Measurements from ENCODE around the gene GIT1.

The GIT1 gene

DNA sequence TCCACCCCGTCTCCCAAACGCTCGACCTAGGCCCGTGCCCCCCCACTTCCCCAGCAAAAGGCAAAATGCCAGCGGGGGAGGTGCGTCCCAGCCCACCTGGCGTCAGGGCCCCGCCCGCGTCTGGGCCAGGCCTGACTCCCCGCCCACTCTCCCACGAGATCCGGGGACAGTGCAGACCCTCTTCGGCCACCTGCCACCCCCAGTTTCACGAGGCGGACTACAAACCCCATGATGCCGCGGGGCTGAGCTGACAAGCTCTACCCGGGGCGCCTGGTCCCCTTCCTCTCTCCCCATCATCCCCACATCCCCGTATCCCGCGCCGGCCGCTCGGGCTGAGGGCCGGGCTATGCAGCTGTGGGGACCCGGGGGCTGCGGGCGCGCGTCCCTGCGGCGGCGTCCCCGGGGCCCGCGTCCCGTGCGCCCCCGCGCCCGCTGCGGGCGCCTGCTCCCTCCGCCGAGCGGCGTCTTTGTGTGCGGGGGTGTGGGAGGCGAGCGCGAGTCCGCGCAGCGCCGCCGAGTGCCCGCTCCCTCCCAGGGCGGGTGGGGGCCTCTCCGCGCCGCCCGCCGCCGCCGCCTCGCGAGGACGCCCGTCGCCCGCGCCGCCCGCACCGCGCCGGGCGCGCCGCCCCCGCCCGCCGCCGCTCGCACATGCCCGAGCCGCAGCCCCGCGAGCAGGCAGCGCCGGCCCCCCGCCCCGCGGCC lies 3.6 kb upstream of the GIT1 start, which contains the start of gene ANKRD13B:
Gene ANKRD13B (plus strand): TSS at position 283 of the 702 bp plus-strand sequence. CDS start 490 bp downstream, outside the sequence.
- peak; percentile 87 for DNase-seq

DNA sequence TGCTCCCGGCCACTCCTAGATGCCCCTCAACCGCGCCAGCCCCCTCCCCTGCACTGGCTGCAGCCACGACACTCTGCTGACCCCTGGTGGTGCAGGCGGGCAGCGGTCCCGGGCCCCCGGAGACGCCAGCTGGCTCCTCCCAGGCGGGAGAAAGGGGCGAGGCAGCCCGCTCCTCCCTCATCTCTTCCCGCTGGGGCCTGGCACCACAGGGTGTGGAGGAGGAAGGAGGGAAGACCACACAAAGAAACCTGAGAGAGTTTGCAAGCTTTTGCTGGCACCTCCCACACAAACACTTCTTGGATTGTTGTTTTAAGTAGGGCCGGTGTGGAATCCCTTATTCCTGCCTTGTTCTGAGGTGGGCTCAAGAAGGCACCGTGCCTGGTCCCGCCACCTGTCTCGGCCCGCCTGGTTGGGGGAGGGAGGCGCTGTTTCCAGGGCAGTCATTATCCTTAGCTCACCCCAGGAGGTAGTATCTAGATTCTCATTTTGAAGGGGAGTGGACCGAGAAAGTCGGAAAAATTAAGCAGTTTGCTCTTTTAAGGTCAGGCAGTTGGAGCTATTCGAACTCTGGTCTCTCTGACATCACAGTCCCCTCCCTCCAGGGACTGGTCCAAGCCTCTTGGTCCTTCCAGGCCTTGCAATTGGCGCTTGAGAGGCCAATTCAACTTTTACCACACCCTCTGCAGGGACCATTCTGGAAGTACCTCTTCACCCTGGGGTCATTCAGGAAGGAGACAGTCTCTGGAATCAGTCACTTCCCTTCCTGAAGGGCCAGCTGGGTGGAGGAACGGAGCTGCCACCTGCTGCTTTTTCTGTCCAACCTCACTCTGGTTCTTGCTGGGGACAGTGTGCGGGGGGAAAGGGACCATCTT lies 2.5 kb upstream of the GIT1 start:
- peak; percentile 93 for DNase-seq

DNA sequence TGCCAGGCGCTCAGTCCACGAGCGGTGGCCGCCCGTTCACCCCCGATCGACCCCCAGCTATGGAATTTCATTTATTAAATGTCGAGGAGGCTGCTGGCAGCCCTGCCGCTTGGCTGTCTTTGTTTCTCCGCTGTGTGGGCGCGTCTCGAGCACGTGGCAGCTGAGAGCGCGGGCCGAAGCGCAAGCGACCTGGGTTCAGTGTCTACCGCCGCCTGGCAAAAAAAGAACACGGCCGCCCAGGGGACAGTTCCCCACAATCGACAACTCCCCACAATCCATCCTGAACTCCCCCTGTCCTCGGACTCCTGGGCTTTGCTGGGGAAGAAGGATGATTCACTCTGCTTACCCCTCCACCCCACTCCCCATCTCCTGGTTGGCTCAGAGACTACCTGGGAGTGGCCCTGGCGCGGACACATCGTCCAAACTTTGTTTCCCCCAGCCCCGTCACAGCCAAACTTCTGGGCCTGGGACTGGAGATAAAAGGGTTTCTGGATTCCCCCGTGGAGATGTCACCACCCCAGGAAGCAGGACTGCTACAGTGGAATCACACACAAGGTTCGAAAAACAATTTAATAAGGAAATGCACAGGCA lies 1.8 kb upstream of the GIT1 start:
- peak; percentile 82 for DNase-seq

DNA sequence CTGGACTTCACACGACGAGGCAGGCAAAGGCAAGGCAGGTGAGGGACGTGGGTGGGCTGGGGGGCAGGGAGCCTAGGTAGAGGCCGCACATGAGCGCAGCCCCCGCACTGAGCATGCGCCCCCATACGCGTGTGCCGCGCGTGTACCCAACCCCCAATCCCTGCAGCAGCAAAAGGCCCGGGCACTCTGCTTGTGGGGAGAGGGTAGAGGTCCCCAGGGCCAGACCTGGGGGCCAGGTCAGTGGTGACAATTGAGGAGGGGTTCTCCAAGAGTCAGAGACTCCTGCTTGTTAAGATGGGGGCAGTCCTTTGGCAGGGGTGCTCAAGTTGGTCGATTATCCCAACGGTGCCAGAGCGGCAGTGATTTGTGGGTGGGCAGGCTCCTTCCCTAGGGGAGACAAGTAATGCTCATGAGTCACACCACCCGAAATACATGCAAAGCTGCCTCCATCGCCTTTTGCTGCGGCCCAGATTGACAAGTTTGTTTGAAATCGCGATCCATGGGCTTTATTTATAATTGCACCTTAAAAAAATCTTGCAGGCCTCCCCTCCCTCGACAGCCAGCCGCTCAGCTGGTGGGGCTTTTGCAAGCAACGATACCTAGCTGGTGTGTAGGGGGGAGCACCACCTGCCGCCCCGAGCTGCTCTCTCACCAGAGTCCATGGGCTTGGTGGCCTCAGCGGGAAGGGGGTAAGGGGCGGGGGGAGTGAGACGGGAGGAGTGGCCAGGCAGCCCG lies 1.1 kb upstream of the GIT1 start:
- peak; percentile 93 for DNase-seq

DNA sequence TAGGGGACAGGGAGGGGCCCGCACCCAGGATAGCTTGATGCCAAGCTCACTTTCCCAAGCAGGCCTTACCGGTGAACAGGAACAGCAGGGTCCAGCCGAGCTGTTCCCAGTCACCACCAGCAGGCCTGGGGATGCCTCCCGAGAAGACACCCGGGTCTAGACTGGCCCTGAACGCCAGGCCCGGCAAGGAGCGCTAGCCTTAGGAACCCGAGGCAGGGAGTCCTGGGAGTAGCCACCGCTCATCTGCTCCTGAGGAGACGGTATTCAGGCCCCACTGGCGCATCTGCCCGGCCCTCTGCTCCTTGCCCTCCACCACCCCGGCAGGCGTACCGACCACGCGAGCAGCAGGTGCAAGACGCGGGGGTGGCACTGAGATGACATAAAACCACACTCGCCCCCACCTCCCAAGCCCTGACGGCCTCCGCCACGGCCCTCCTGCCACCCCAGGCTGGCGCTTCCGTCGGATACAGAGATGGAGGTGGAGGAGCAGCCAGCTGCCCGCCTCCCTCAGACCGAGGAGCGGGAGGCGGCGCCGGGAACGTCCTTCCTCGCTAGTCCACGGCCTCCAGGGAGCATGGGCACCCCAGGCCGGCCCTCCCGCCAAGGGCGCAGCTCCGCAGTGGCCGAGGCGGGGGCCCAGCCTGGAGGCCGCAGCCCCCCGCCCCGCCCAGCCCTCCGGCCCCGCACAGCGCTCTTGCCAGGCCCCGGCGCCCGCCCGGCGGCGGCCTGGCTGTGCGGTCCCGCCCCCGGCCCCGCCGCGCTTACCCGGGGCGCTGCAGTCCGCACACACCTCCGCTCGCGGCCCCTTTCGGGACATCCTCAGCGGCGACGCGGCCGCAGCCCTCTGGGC lies 661 bp downstream of the GIT1 start:
- DNase-seq: peak; percentile 11

DNA sequence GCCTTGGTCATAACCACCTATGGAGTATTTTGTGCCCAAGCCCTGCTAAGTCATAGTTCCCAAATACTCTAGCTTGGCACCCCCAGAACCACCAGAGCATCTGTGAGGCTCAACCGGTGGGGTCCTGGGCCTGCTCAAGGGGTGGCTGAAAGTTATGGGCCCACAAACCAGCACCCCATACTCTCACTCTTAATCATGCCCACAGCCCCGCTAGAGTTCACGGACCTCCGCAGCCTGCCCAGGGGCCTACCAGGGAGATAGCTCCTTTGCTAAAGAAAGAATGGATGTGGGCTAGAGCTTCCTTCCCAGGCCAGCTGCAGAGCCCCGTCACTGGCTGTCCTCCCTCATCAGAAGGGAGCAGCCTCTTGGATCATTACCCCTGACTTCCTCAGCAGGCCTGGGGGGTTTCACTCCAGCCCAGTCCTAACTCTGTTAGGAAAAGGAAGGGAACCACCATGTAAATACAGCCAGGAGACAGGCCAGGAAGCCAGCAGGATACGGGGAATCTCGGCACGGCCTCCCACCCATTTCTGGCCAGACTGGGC lies 1.4 kb downstream of the GIT1 start:
- DNase-seq: no peak

DNA sequence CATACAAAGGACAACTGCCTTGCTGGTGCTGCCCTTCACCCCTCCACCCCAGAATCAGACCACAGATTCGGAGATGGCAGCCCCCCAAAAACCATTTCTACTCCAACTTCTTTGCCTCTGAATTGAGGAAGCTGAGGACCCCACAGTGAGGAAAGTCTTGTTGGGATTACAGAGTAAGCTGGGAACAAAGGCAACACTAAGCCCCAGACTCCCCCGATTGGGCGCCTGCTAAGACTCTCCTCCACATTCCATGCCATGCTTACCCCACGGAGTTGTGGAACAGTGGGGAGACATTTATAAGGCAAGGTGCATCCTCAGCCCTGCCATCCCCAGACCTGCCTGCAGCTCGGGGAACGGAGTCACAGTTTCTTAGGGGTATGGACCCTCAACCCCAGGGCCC lies 1.9 kb downstream of the GIT1 start:
- DNase-seq: no peak

DNA sequence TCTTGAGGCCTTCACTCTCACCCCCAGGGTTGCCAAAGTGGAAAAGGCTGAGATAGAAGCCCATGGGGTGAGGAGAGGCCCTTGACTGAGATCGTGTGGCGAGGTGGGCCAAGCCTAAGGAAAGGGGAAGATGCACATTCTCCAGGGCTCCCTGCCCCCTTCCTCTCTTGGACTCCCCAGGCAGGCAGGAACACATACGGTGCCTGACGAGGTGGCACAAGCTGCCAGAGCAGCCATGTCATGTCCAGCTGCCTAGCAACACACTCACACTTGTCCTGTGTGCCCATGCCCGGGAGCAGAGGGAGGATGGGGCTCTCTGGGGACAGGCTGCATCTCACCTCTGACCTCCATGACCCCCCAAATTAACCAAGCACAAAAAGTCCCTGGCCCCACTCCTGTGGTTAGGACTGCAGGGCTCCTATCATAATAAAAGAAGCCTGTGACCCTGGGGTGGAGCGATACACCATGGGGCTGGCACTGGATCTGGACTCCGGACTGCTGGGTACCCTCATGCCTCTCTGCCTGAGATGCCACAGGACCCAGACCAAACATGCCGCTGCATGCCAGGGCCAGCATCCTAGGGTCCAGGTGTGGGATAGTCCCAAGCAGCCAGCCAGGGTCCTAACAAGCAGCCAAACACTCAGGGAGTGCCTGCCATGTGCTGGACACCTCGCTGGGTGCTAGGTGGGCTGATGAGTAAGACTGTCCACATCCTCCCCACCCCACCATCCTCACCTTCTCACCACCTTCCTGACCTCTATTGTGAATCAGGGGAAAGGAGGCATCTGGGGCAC lies 2.6 kb downstream of the GIT1 start:
- DNase-seq: no peak

DNA sequence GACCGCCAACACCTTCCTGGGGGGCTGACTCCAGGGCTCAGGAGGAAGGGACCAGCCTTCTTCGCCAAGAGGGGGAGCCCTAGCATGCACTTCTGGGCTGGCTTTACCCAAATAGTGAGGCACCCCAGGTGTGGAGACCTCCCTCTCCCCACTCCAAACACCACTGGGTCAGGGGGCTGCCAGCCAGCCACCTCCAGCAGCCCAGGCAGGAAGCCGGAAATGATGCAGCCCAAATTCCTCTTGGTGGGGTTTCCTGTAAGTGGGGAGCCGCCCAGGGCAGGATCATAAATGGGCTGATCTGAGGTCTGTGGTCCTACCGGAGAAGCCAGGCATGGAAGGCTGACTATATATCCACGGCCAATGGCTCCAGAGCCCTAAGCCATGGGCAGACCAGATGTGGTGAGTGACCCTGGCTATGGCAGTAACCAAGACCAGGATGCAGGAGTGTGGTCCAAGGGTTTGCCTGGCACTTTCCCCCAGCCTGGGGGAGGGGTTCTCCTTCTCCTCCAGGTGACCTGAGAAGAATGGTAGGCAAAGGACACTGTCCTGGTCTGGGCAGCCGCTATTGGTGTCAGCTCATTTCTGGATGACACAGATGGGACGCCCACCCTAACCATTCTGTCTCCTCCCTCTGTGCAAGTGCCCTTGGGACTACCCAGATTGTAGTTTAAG lies 4.2 kb downstream of the GIT1 start:
- DNase-seq: no peak

DNA sequence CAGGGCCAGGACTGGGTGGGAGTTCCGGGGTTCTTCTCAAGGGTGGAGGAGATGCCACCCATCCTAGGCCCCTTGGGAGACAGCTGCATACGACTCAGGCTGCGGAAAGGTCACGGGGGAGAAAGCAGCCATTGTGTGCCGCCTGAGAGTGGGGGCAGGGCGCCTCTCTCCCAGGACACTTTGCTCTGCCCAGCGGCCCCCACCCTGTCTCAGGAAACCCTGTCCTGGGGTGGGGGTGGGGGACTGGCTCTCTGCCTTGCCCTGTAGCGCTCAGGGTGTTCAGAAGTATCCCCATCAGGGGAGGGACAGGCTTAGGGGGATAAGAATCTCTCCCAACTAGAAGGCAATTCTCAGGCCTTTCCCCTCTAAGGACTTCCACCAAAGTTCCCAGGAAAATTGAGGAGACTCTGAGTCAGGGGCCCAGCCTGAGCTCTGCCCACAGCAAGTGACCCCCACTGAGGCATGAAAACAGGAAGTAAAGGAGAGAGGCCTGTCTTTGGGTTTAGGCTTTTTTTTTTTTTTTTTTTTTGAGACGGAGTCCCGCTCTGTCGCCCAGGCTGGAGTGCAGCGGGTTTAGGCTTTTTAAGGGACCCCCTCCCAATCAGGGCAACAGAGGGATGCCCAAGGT lies 4.9 kb downstream of the GIT1 start:
- DNase-seq: no peak

DNA sequence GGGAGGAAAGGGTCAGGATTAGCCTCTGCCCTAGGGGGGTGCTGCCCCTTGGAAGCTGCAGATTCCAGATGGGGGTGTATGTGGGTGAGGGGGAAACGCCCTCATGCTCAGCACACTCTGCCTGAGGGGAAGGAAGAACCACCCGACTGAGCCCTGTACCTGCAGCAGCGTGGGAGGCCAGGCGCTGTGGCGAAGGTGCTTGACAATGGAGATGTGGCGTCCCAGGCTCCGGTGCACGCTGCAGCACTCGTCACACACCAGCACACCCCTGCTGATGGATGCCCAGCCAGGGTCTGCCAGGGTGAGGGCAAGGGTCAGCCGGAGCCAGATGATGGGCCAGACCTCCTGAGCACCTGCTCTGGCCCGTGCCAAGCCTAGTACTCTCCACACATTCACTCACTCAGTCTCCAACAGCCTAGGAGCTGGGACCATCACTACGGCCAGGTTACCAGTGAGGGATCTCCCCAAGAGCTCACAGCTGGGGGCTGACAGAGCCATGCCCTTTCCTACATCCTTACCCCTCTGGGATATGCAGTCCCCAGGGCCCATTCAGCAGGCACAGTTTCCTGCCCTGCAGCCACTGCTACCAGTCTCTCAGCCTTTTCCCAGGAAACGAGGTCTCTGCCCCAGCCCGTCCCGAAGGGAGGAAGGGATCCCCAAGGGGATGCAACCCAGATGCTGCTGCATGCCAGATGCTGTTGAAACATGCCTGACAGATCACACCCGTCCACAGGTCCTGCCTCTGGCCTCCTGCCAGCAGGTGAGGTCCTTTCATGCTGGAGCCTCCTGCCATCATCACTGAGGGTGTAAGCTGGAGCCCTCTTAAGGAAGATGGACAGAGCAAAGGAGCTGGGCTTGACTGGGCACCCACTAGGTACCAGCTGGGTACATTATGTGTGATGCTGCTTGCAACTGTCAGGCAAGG lies 5.9 kb downstream of the GIT1 start:
- DNase-seq: peak; percentile 93

DNA sequence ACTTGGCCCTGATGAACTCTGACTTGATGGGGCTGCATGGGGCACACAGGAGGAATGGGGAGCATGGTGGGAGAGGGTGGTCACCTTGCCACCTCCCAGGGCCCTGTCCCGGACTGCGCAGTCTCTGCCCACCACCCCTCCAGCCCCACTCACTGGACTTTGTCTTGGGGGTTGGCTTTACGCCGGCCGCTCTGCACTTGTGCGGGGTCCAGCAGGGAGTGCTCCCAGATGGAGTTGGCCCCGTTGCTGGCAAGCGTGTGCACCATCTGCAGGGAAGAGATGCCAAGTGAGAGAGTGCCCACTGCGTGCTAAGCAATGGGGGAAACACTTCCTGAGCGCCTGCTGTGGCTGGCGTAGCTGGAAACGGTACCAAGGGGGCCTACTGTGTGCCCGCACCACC lies 6.7 kb downstream of the GIT1 start:
- DNase-seq: no peak

DNA sequence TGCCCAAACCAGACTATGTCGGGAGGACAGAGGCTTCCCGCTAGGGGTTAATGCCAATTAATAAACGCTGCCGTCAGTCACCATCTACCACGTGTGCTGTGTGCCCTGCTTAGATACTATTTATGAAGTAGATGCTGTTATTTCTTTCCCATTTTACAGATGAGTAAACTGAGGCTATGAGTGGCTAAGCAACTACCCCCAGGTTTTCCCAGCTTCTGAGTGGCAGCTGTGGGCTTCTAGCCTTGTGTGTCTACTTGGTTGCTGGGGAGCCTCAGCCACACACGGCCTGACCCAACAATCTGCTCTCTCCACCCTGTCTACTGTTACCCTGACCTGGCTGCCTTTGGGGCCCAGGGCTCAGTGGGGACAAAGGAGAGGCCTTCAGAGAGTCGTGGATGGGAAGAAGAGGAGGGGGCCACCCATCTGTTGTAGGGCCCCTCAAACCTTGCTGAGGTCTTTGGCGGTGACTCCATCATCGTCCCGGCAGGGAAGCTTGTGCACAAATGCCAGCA lies 7.1 kb downstream of the GIT1 start:
- peak; percentile 55 for DNase-seq

DNA sequence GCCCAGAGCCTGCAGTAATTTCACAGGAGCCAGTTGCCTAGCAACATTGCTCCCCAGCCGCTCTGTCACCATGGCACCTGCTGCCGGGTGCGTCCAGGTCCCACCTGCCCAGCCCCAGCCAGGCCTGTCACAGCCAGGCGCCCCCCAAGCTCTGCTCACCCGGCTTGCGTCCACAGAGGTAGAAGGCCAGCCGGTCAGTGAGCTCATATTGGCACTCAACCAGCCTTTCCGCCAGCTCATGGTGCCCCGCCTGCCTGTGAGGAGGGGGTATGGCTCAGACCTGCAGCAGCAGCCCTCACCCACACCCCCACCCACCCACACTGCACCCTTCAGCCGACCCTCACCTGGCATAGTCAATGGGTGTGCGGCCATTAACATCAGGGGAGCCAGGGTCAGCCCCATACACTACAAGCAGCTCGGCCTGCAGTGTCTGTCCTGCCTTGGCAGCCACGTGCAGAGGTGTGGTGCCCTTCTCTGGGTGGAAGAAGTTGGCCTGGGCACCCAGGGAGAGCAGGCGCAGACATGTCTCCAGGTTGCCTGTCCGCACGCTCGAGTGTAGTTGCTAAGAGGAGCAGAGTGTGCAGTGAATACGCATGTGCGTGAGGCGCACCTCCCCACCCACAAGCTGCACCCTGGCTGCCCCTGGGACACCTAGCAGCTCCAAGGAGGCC lies 7.7 kb downstream of the GIT1 start:
- peak; percentile 71 for DNase-seq

DNA sequence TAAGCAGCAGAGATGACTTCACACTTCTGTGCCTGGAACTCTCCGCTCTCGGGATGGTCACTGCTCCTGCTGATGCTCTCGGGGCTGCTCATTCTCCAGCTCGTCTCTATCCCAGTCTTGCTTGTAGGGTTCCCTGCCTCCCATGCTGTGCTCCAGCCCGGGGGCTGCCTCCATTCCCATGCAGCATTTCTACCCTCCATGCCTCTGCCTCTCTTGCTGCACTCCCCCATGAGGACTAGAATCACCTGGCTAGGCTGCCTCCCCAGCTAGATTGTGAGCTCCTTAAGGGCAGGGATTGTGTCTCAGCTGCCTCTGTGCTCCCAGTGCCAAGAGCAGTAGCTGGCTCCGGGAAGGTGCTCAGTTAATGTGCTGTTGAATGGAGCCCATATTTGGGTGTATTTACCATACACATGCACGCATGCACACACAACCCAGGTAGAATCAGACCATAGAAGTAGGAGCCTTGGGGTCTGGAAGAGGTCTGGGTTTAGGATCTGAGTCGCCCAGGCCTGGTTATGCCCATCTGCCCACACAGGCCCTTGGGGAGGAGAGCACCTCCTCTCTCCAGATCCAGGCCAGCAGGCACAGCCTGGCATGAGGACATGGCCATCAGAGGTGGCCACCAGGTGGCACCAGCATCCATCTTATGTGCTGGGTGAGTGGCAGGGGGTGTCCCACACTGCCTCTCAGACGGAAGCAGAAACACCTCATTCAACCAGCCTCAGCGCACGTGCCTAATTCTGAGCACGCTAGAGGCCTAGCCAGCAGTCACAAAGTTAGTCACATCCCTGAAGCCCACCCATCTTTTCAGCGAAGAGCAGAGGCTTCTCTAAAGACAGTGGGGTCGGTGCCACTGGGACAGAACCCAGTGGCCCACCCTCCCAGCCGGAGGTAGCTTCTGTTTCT lies 9.3 kb downstream of the GIT1 start:
- peak; percentile 86 for DNase-seq

DNA sequence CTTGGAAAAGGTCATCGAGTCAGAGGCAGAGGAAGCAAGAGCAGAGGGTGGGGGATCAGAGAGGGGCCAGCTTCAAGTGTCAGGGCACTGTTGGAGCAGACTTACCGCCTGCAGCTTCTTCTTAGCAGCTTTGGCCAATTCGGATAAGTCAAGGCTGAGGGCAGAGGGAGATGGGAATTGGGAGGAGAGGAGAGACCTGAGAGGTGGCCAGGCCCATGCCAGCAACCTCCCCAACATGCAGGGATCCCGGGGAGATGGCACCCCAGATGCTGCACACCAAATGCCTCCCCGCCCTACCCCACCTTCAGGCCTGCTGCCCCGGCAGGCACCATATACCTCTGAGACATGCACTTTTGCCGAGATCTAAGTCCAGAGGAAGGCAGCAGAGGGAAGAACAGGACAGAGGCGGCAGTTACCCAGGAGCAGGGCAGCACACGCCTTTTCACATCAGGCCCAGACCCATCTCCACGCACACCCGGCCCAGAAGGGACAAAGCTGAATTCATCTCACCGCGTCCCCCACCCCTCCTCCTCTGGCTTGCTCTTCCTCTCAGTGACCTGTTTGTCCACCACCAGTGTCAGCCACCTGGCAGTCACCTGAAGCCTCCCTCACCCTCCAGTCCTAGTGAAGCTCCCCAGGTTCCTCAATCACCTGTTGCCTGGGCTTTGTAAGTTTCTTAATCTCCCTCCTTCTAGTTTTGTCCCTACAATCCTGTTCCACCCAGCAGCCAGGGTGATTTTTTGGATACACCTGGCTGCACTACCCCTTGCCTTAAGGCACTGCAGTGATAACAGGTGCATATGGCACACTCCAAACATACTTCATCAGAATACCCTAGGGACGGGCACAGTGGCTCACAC lies 10.6 kb downstream of the GIT1 start:
- DNase-seq: no peak

Measured in NCI-H2171 treated with DMSO at 0.1 percent for 48 hours (cell line).